ENCODE measurements around the gene UNK. TPM values are rescaled to one million over a fixed set of nuclear protein-coding genes. Genes with fewer than 3 reads are reported as not detected.

The UNK gene
- total and polyA plus RNA-seq, 9 of the 15 experiments (the other 6 are each of a cell fraction or from before 2014, with no cell fraction given) = 12.8 to 38.6 (median 24.8) TPM

- TF ChIP-seq GATAD2A (IDR thresholded peaks at IDR 0.05) (0 out of 2 replicates have a peak, but pooled peaks have one; percentile 47), PHF8 (IDR thresholded peaks at IDR 0.05; ENCODE audit: borderline replicate concordance, low read length) (no peak), THAP7 (CRISPR knock-in tag; IDR thresholded peaks at IDR 0.05) (no peak), SMC3 (conservative IDR thresholded peaks at IDR 0.05; ENCODE audit: insufficient read depth, low read depth, low read length) (0 out of 2 replicates have a peak, but pooled peaks have one; percentile 1), EWSR1 (IDR thresholded peaks at IDR 0.05; ENCODE audit: borderline replicate concordance, low read depth, partially characterized antibody) (no peak), FOXA3 (CRISPR knock-in tag; conservative IDR thresholded peaks at IDR 0.05 in 1 of 2, IDR thresholded peaks at IDR 0.05 in 1 of 2) (no peak), SAP30 (IDR thresholded peaks at IDR 0.05; ENCODE audit: borderline replicate concordance, insufficient read depth, low read depth, low read length, poor library complexity, severe bottlenecking) (peak; percentile 45), ESRRB (CRISPR knock-in tag; IDR thresholded peaks at IDR 0.05; ENCODE audit: borderline replicate concordance) (no peak), TRIM24 (IDR thresholded peaks at IDR 0.05) (no peak), ZNF431 (CRISPR knock-in tag; IDR thresholded peaks at IDR 0.05) (peak; percentile 49; the same call in 1 of the 2 replicates), DACH1 (IDR thresholded peaks at IDR 0.05; ENCODE audit: partially characterized antibody) (no peak), PHF21A (IDR thresholded peaks at IDR 0.05; ENCODE audit: borderline replicate concordance, low read depth) (peak; percentile 16; the same call in 1 of the 2 replicates), EHMT2 (IDR thresholded peaks at IDR 0.05) (no peak), ZBTB1 (CRISPR knock-in tag; IDR thresholded peaks at IDR 0.05; ENCODE audit: borderline replicate concordance, low read depth) (peak; percentile 59; the same call in 1 of the 2 replicates), NCOR1 (IDR thresholded peaks at IDR 0.05) (0 out of 2 replicates have a peak, but pooled peaks have one; percentile 5), PCBP2 (IDR thresholded peaks at IDR 0.05; ENCODE audit: low read depth, low read length, poor library complexity, severe bottlenecking) (no peak), PHB (CRISPR knock-in tag; IDR thresholded peaks at IDR 0.05) (0 out of 2 replicates have a peak, but pooled peaks have one; percentile 12), BRD9 (IDR thresholded peaks at IDR 0.05; ENCODE audit: low read depth, partially characterized antibody) (peak; percentile 32), ZNF740 (CRISPR knock-in tag; IDR thresholded peaks at IDR 0.05) (peak; percentile 90; the same call in 1 of the 2 replicates), ZNF740 (tag; IDR thresholded peaks at IDR 0.05) (0 out of 4 replicates have a peak, but pooled peaks of 1 of the 2 experiments have one; percentile 30)
- TF ChIP-seq, protein P1, sequence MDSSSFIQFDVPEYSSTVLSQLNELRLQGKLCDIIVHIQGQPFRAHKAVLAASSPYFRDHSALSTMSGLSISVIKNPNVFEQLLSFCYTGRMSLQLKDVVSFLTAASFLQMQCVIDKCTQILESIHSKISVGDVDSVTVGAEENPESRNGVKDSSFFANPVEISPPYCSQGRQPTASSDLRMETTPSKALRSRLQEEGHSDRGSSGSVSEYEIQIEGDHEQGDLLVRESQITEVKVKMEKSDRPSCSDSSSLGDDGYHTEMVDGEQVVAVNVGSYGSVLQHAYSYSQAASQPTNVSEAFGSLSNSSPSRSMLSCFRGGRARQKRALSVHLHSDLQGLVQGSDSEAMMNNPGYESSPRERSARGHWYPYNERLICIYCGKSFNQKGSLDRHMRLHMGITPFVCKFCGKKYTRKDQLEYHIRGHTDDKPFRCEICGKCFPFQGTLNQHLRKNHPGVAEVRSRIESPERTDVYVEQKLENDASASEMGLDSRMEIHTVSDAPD (CRISPR knock-in tag; IDR thresholded peaks at IDR 0.05) = no peak
- TF ChIP-seq, protein P2, sequence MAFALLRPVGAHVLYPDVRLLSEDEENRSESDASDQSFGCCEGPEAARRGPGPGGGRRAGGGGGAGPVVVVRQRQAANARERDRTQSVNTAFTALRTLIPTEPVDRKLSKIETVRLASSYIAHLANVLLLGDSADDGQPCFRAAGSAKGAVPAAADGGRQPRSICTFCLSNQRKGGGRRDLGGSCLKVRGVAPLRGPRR (CRISPR knock-in tag; IDR thresholded peaks at IDR 0.05) = no peak
Observed at GRCh38 chr17:75856062-75856756, 71.6 kb downstream of the UNK start (continued).
